GM19468 (cell line): ENCODE results near the gene MARCHF10.

Experiments used
- ATAC-seq: cut with Tn5 transposase; IDR thresholded peaks from one replicate; pipeline ENCODE4 v1.9.1; 2021; ENCODE audit warnings: mild to moderate bottlenecking, moderate library complexity, moderate number of reproducible peaks; ENCODE audit not compliant: unreplicated experiment; ENCODE audit errors: extremely low read depth

The MARCHF10 gene

DNA sequence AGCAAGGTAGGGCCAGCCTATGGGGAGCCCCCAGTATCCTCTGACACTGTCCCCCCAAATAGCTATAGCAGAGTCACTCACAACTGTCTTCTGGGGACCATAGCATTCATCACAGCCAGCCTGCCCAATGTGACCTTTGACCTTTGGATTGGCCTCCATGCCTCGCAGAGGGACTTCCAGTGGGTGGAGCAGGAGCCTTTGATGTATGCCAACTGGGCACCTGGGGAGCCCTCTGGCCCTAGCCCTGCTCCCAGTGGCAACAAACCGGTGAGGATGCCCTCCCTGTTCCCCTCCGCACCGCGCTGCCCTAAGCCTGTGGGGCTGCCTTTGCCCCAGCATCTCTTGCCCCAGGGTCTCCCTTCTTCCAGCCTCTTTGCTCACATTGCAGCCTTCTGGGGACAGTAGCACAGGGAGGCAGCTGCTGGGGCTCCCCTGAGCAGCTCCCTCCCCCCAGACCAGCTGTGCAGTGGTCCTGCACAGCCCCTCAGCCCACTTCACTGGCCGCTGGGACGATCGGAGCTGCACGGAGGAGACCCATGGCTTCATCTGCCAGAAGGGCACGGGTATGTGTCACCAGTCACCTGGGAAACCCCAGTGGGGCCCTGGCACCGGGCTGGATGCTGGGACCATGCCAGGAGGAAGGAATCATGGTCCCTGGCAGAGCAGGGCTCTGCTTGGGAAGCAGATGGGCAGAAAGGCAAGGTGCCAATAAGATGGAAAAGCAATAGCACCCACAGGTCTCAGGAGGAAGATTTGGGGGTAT lies 119.5 kb downstream of the MARCHF10 start:
- no peak for ATAC-seq

DNA sequence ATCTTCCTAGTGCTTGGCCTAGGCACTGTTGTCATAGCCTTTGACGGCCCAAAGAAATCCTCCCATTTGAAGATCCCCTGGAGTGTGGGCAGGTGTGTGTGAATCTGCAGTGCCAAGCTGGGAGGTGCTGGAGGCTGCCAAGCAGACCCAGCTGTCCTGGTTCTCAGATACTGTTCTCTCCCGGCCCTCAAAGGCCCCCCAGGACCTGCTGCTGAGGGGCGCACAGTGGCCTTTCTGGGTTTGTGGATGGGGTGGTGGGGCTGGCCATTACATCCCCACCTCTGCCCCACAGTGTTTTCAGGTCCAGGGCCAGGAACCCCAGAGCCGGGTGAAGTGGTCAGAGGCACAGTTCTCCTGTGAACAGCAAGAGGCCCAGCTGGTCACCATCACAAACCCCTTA lies 120.1 kb downstream of the MARCHF10 start:
- no peak for ATAC-seq

DNA sequence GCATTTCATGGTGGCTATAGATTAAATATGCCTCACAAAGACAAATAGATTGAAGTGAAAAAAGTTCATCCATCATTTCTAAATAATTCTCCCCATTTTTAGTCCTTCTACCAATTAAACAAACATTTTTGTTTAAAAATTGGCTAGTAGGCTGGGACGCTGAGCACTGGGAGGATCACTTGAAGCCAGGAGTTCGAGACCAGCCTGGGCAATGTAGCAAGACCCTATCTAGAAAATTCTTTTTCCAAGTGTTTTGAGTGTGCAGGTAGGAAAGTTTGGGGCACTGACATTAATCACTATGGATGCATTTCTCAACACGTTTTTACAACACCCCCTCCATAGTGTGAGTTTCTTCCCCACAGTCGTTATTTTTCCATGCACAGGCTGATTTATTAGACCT lies 123.9 kb downstream of the MARCHF10 start:
- no peak for ATAC-seq

GRCh38 chr17:62681939-62682381 lies 126.2 kb downstream of the MARCHF10 start:
- ATAC-seq, result no peak

- ATAC-seq, result no peak
Observed at GRCh38 chr17:62681061-62681938, 126.8 kb downstream of the MARCHF10 start.

GRCh38 chr17:62680541-62681052 lies 127.5 kb downstream of the MARCHF10 start:
- ATAC-seq, result no peak

DNA sequence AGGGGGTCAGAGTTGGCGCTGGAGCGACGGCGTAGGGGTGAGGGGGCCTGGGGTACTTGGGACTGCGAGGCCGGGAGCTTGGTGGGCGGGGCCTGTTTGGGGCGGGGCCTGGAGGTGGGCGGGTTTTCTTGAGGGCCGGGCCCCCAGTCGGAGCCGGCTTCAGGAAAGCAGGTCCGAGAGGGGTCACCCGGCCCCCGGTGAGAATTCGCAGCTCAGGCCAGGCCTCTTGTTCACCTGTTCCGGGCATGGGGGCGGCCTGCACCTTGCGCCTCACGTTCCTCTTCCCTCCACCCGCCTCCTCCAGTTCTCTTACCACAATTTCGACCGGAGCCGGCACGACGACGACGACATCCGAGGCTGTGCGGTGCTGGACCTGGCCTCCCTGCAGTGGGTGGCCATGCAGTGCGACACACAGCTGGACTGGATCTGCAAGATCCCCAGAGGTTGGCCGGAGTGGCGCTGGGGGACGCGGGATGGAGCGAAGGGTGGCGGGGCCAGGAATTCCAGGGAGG lies 128.2 kb downstream of the MARCHF10 start:
- no peak for ATAC-seq

GRCh38 chr17:62678214-62678919 lies 129.7 kb downstream of the MARCHF10 start:
- no peak for ATAC-seq

GRCh38 chr17:62676952-62677596 lies 131.0 kb downstream of the MARCHF10 start:
- no peak for ATAC-seq

DNA sequence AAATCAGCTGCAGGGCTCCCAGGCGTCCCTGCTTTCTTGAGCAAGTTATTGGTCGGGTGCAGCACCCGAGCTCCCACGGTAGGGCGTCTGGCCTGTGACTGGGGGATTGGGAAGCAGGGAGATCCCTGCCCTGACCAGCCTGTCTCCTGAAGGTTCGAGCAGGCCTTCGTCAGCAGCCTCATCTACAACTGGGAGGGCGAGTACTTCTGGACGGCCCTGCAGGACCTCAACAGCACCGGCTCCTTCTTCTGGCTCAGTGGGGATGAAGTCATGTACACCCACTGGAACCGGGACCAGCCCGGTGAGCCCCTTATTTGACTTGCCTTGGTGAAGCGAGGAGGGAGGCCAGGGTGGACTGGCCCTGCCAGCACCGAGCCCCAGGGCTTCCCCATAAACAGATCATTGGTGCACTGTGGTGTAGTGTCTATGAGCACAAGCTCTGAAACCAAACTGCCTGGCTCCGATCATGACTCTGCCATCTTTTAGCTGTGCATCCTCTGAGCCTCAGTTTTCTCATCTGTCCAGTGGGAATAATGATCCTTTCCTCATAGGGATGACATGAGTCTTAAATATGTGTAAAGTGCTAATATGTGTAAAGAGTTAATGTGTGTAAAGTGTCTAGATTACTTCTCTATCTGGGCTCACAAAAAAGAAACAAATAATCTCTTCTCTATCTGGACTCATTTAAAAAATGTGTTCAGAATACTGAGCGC lies 131.7 kb downstream of the MARCHF10 start:
- no peak for ATAC-seq

- ATAC-seq, result no peak
Observed at GRCh38 chr17:62675701-62676100, 132.4 kb downstream of the MARCHF10 start.

DNA sequence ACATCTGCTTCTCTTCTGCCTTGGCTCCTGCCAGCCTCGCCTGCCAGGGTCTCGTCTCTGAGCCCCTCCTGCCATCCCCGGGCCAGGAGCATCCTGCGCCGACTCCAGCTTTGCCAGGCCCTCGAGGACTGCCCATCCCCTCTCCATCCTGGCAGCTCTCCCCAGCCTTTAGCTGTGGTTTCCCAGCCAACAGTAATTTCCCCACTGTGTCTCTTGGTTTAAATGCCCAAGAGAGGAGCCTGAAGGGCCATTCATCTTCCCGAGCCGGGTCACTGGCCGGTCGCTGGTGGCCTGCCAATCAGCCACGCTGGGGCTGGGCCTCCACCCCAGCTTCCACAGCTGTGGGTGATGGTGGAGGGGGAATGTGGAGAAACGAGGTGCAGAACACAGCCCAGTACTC lies 132.9 kb downstream of the MARCHF10 start:
- no peak for ATAC-seq

DNA sequence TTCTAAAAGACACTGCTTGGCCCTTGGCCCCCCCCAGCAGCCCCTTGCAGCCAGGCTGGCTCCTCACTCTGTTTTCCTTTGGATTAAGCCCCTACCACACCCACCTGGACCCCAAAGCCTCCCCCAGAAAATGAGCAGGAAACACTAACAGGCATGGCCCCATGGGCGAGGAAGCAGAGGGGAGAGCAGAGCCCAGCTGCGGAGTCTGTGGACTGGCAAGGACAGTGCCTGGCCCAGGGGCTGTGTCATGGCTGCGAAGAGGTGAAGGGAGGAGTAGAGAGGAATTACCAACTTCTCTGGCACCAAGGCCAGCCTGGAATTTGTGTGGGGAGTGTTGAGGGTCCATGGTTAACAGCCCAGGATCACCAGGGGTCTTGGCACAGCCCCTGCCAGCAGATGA lies 133.3 kb downstream of the MARCHF10 start:
- no peak for ATAC-seq

DNA sequence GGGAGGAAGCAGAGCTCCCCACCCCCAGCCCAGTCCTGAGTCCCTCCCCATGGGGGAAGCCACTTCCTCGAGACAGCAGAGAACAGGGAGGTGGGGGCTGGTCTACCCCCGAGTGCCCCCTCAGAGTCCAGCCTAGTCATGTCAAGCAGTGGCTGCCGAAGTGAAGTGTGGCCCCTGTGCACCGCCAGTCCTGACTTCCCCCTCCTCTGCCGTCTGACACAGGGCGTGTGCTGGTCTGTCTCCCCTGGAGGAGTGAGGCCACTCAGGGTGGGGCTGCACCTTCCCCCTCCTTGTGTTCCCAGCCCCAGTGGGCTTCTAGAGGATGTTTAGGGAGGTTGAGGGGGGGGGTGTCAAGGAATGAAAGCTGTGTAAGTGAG lies 133.8 kb downstream of the MARCHF10 start:
- no peak for ATAC-seq

GRCh38 chr17:62673614-62674362 lies 134.3 kb downstream of the MARCHF10 start:
- ATAC-seq, result no peak

DNA sequence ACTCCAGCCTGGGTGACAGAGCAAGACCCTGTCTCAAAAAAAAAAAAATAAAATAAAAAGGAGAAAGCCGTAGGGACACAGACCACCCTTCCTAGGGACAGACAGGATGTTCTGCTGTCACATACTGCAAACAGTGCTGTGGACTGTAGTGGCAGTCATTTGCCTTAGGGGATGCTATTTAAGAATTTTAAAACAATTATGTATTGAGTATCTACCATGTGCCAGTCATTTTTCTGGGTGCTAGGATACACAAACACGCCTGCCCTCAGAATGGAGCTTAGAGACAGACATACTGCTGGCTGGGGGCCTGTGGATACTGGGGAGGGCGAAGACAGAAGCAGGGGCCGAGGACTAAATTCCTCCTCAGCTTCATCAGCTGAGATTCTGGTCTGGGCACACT lies 135.2 kb downstream of the MARCHF10 start:
- no peak for ATAC-seq

DNA sequence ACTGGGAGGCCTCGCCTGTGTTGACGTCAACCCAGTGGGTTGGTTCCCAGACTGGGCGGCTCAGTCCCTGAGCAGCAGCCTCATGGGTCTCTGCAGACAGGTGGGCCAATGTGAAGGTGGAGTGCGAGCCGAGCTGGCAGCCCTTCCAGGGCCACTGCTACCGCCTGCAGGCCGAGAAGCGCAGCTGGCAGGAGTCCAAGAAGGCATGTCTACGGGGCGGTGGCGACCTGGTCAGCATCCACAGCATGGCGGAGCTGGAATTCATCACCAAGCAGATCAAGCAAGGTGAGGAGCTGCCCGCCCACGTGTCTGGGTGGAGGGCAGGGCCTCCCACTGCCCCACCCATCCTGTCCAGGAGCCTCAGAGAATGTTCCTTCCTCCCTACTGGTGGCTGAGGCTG lies 136.6 kb downstream of the MARCHF10 start:
- ATAC-seq, result no peak

DNA sequence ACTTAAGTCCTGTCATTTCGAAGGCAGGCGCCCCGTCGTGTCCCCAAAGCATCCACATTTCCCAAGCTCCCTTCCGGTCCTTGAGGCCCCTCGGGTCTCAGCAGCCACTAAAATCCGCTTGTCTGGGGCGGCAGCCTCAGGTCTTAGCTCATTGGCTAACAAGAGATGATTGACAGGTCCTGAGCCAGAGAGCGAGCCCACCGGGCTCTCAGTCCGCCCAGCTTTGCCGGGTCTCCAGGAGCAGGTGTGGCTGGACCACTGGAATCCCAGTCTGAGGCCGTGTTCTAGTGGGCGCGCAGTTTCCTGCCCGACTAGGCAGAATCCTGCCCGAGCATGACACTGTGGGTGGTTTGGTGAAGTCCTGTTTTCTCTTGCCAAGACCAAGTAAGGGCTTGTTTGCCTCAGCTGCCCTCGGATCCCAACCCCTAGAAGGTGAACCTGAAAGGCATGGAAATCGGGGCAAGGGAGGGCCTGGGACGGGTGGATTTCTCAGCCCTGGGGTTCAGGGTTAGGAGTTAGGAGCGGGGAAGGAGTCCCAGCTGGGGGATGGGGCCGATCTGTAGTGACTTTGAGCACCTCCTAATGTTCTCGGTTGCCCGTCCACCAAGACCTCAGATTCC lies 137.8 kb downstream of the MARCHF10 start:
- no peak for ATAC-seq
